Tracheal epithelial cell (primary cell): ENCODE data around the gene SPECC1. TPM values are rescaled to one million over a fixed set of nuclear protein-coding genes. Genes with fewer than 3 reads are reported as not detected.

Experiments used
- total RNA-seq: library from RNA; depleted of rRNA; stranded (reverse); fragments of >200 nt; gene quantifications from 2 replicates; pipeline ENCODE4 v1.2.1, GENCODE V29; 2014

Gene SPECC1
- 68.2 and 69.6 TPM in 2 replicates for total RNA-seq

GRCh38 chr17:20009302-20010098 lies at the start of gene SPECC1:
TSS of gene SPECC1 (plus strand) at chr17:20009359. CDS start at chr17:20096652, 87,293 bp downstream.

GRCh38 chr17:19977293-19978208 lies 31.6 kb upstream of the SPECC1 start, which contains the start of gene AKAP10:
TSS of gene AKAP10 (minus strand) at chr17:19977828. CDS start at chr17:19977679, 149 bp downstream.

Other genes starting within 250 kb of the SPECC1 start
- gene ULK2, start 141.4 kb upstream of the SPECC1 start, total RNA-seq: 18.1 and 29.0 TPM in 2 replicates
- 21.9 and 25.2 TPM in 2 replicates for gene AKAP10, start 31.5 kb upstream of the SPECC1 start, total RNA-seq